IMR-90 (cell line): ENCODE data around the gene LRFN4. TPM values are rescaled to one million over a fixed set of nuclear protein-coding genes. Genes with fewer than 3 reads are reported as not detected.
"Not testable (repeated sequence)": the region's sequence is repeated elsewhere in the genome, so short reads cannot be mapped to it uniquely, and the experiment has no call there.

ENCODE experiments used
- ATAC-seq: fragments of 200-7000 bp; cut with Tn5 transposase; 2 replicates; pipeline ENCODE4 v1.9.1; 2020; ENCODE audit warnings: low read depth, mild to moderate bottlenecking, moderate library complexity
- BruUV-seq: library from RNA; stranded (reverse); fragments of 400-500 nt; replicated peaks from 2 replicates; lab custom pipeline; 2021; lab: Mats Ljungman, UMichigan
- CTCF ChIA-PET: fragments of 300-600 bp; formaldehyde crosslinking; extraction: SDS; loops from one replicate; lab custom pipeline; 2021; ENCODE audit warnings: antibody characterized with exemption; lab: Yijun Ruan, JAX
- POLR2A ChIA-PET: fragments of 300-600 bp; sonication (Branson Sonifier 250); formaldehyde crosslinking; loops from one replicate; lab custom pipeline; 2022; ENCODE audit warnings: antibody characterized with exemption; ENCODE audit not compliant: unreplicated experiment; lab: Charles Lee
- DNase-seq: peaks from one replicate; pipeline ENCODE4 v3.0.0; 2013
- H2AFZ ChIP-seq: replicated peaks from 2 replicates; pipeline ENCODE3; 2013; ENCODE audit warnings: low read length, mild to moderate bottlenecking; ENCODE audit not compliant: poor library complexity
- H2AK5ac ChIP-seq: 2 replicates; pipeline ENCODE4 v1.6.1; 2013; ENCODE audit warnings: low read depth, low read length, inconsistent platforms
- H2AK9ac ChIP-seq: replicated peaks from 2 replicates; pipeline ENCODE3; 2013; ENCODE audit warnings: mild to moderate bottlenecking, low read depth, low read length, moderate library complexity; ENCODE audit not compliant: poor library complexity
- H2BK120ac ChIP-seq: 2 replicates; pipeline ENCODE4 v1.6.1; 2013; ENCODE audit warnings: low read depth, low read length, inconsistent platforms
- H2BK15ac ChIP-seq: 3 replicates; pipeline ENCODE4 v1.6.1; 2013; ENCODE audit warnings: low read depth, low read length, inconsistent platforms
- H2BK20ac ChIP-seq: 2 replicates; pipeline ENCODE4 v1.6.1; 2013; ENCODE audit warnings: low read depth, mild to moderate bottlenecking, inconsistent platforms, low read length, moderate library complexity
- H2BK5ac ChIP-seq: 2 replicates; pipeline ENCODE4 v1.6.1; 2013; ENCODE audit warnings: mild to moderate bottlenecking, low read depth, low read length, inconsistent platforms; ENCODE audit not compliant: poor library complexity, severe bottlenecking
- H3K14ac ChIP-seq: replicated peaks from 2 replicates; pipeline ENCODE4 v1.6.1; 2013; ENCODE audit warnings: low read depth, low read length, inconsistent platforms
- H3K18ac ChIP-seq: 2 replicates; pipeline ENCODE4 v1.6.1; 2013; ENCODE audit warnings: low read depth, low read length, control low read depth
- H3K23ac ChIP-seq: 2 replicates; pipeline ENCODE4 v1.6.1; 2013; ENCODE audit warnings: low read depth, low read length, inconsistent platforms
- H3K27ac ChIP-seq: 2 replicates; pipeline ENCODE4 v1.5.1; 2013; ENCODE audit warnings: mild to moderate bottlenecking, control low read depth, low read length; ENCODE audit not compliant: insufficient read depth
- H3K27me3 ChIP-seq: 2 replicates; pipeline ENCODE4 v1.6.1; 2013; ENCODE audit warnings: low read length; ENCODE audit not compliant: control insufficient read depth, insufficient read depth
- H3K36me3 ChIP-seq: 2 replicates; pipeline ENCODE4 v1.6.1; 2013; ENCODE audit warnings: low read length, mixed read lengths; ENCODE audit not compliant: control insufficient read depth, insufficient read depth
- H3K4ac ChIP-seq: 2 replicates; pipeline ENCODE4 v1.6.1; 2013; ENCODE audit warnings: low read depth, low read length, inconsistent platforms
- H3K4me1 ChIP-seq: 2 replicates; pipeline ENCODE4 v1.6.1; 2013; ENCODE audit warnings: low read length, mixed read lengths; ENCODE audit not compliant: control insufficient read depth, insufficient read depth
- H3K4me2 ChIP-seq: 2 replicates; pipeline ENCODE4 v1.6.1; 2013; ENCODE audit warnings: low read depth, mild to moderate bottlenecking, control low read depth, low read length, moderate library complexity
- H3K4me3 ChIP-seq: 2 replicates; pipeline ENCODE4 v1.5.1; 2013; ENCODE audit warnings: low read depth, mild to moderate bottlenecking, control low read depth, low read length, moderate library complexity; ENCODE audit not compliant: insufficient read depth
- H3K56ac ChIP-seq: 2 replicates; pipeline ENCODE4 v1.6.1; 2013; ENCODE audit warnings: low read length, inconsistent platforms; ENCODE audit not compliant: insufficient read depth; ENCODE audit errors: extremely low read depth
- H3K79me1 ChIP-seq, 2 experiments: 2 replicates each; pipeline ENCODE4 v1.6.1; 2013; ENCODE audit warnings: low read length in 2 of 2, inconsistent platforms in 1 of 2, low read depth in 1 of 2
- H3K9ac ChIP-seq: 2 replicates; pipeline ENCODE4 v1.6.1; 2013; ENCODE audit warnings: low read depth, low read length, control low read depth
- H3K9me1 ChIP-seq: 2 replicates; pipeline ENCODE4 v1.6.1; 2013; ENCODE audit warnings: low read length, inconsistent platforms; ENCODE audit not compliant: insufficient read depth
- H3K9me3 ChIP-seq: 2 replicates; pipeline ENCODE4 v1.6.1; 2013; ENCODE audit warnings: low read length; ENCODE audit not compliant: control insufficient read depth, insufficient read depth
- H4K20me1 ChIP-seq: 2 replicates; pipeline ENCODE4 v1.6.1; 2013; ENCODE audit warnings: low read length, inconsistent platforms; ENCODE audit not compliant: insufficient read depth
- H4K5ac ChIP-seq: 2 replicates; pipeline ENCODE4 v1.6.1; 2013; ENCODE audit warnings: mild to moderate bottlenecking, low read depth, low read length, control low read depth
- H4K8ac ChIP-seq, 2 experiments: 2 replicates each; pipeline ENCODE4 v1.6.1; 2013; ENCODE audit warnings: low read depth in 2 of 2, low read length in 2 of 2, control low read depth in 1 of 2, inconsistent platforms in 1 of 2
- H4K91ac ChIP-seq: 2 replicates; pipeline ENCODE4 v1.6.1; 2013; ENCODE audit warnings: low read depth, low read length, inconsistent platforms; ENCODE audit not compliant: insufficient read depth
- WGBS, 2 experiments: methylation state at CpG; one replicate each; pipeline versions ENCODE4 v1.1.5 to v1.1.7; 2013; ENCODE audit warnings: missing lambda C conversion rate in 2 of 2; ENCODE audit not compliant: insufficient read length in 1 of 2; ENCODE audit errors: extremely low coverage in 2 of 2; 5-methylcytosine and 5-hydroxymethylcytosine counted together
- dilution Hi-C: fragments of 300-500 bp; cut with HindIII; formaldehyde crosslinking; loops from one replicate; pipeline ENCODE4 v1.14.3; 2018; ENCODE audit warnings: low sequenced_read_pairs; ENCODE audit not compliant: unreplicated experiment
- in situ Hi-C: fragments of 300-500 bp; cut with MboI; formaldehyde crosslinking; loops from 3 replicates; pipeline ENCODE4 v1.14.3; 2019; ENCODE audit warnings: low sequenced_read_pairs, inconsistent platforms, mixed read lengths
- intact Hi-C: fragments of 100-400 bp; cut with micrococcal nuclease; formaldehyde crosslinking; loops from 2 replicates; pipeline ENCODE4 v1.10.0; 2022
- polyA plus RNA-seq, 3 experiments: library from polyadenylated mRNA; depleted of rRNA; stranded (reverse); fragments of >200 nt; gene quantifications; 2 replicates each; pipeline ENCODE4 v1.2.3, GENCODE V29; 2012; ENCODE audit warnings: low replicate concordance in 1 of 3
- total RNA-seq: library from RNA; depleted of rRNA; stranded (reverse); fragments of >200 nt; gene quantifications from 2 replicates; pipeline ENCODE4 v1.2.3, GENCODE V29; 2012

LRFN4 gene
- total and polyA plus RNA-seq, 2 of the 4 experiments (the other 2 are of a cell fraction): 6.1 to 18.9 TPM

DNA sequence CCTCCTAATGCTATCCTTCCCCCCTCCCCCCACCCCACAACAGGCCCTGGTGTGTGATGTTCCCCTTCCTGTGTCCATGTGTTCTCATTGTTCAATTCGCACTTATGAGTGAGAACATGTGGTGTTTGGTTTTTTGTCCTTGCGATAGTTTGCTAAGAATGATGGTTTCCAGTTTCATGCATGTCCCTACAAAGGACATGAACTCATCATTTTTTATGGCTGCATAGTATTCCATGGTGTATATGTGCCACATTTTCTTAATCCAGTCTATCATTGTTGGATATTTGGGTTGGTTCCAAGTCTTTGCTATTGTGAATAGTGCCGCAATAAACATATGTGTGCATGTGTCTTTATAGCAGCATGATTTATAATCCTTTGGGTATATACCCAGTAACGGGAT is 32.3 kb upstream of the LRFN4 start:
- H3K4me3 ChIP-seq, POLR2A ChIA-PET, H2BK120ac ChIP-seq, H3K4me1 ChIP-seq, H3K27me3 ChIP-seq, H3K56ac ChIP-seq, H3K23ac ChIP-seq, H3K14ac ChIP-seq, DNase-seq, H3K9me1 ChIP-seq, H3K4me2 ChIP-seq, BruUV-seq, intact Hi-C loops, ATAC-seq, H3K27ac ChIP-seq, dilution Hi-C loops, CTCF ChIA-PET, H2BK15ac ChIP-seq, H2AFZ ChIP-seq, H4K5ac ChIP-seq, H3K18ac ChIP-seq, H3K9ac ChIP-seq, H3K9me3 ChIP-seq, H4K8ac ChIP-seq, H2AK5ac ChIP-seq, H4K91ac ChIP-seq, H4K20me1 ChIP-seq, H3K79me1 ChIP-seq, H2BK20ac ChIP-seq, H3K36me3 ChIP-seq, H3K4ac ChIP-seq, in situ Hi-C loops, H2BK5ac ChIP-seq, H2AK9ac ChIP-seq: not testable (repeated sequence)
- WGBS, 2 experiments: no CpG with 5 or more reads among the region's 4 CpGs
